Effector memory CD4-positive, alpha-beta T cell (primary cell): ENCODE results near the gene PEDS1.
A peak's percentile ranks its signal among the peaks of the same experiment; 100 is the strongest.
"Not testable (repeated sequence)": the region's sequence is repeated elsewhere in the genome, so short reads cannot be mapped to it uniquely, and the experiment has no call there.

Experiments used
- DNase-seq, 3 donors: peaks; one replicate each; pipeline ENCODE4 v3.0.0-alpha.2; 2020
- H3K27ac ChIP-seq: 2 replicates; pipeline ENCODE4 v1.7.0; 2013; ENCODE audit warnings: mild to moderate bottlenecking, low read length, moderate library complexity; ENCODE audit not compliant: insufficient read depth, poor library complexity, severe bottlenecking
- H3K27me3 ChIP-seq: replicated peaks from 2 replicates; pipeline ENCODE4 v1.7.0; 2013; ENCODE audit warnings: mild to moderate bottlenecking, low read length; ENCODE audit not compliant: insufficient read depth, control insufficient read depth, poor library complexity, severe bottlenecking
- H3K36me3 ChIP-seq: 2 replicates; pipeline ENCODE4 v1.7.0; 2013; ENCODE audit warnings: mild to moderate bottlenecking, low read length, moderate library complexity; ENCODE audit not compliant: control insufficient read depth, insufficient read depth
- H3K4me1 ChIP-seq: 2 replicates; pipeline ENCODE4 v1.7.0; 2013; ENCODE audit warnings: low read length, mild to moderate bottlenecking; ENCODE audit not compliant: control insufficient read depth, insufficient read depth, poor library complexity, severe bottlenecking
- H3K4me3 ChIP-seq: 2 replicates; pipeline ENCODE4 v1.7.0; 2013; ENCODE audit warnings: low read length, low read depth, mild to moderate bottlenecking; ENCODE audit not compliant: insufficient read depth, poor library complexity, severe bottlenecking
- H3K9me3 ChIP-seq: 2 replicates; pipeline ENCODE4 v1.7.0; 2013; ENCODE audit warnings: mild to moderate bottlenecking, low read length, moderate library complexity; ENCODE audit not compliant: control insufficient read depth

The PEDS1 gene

DNA sequence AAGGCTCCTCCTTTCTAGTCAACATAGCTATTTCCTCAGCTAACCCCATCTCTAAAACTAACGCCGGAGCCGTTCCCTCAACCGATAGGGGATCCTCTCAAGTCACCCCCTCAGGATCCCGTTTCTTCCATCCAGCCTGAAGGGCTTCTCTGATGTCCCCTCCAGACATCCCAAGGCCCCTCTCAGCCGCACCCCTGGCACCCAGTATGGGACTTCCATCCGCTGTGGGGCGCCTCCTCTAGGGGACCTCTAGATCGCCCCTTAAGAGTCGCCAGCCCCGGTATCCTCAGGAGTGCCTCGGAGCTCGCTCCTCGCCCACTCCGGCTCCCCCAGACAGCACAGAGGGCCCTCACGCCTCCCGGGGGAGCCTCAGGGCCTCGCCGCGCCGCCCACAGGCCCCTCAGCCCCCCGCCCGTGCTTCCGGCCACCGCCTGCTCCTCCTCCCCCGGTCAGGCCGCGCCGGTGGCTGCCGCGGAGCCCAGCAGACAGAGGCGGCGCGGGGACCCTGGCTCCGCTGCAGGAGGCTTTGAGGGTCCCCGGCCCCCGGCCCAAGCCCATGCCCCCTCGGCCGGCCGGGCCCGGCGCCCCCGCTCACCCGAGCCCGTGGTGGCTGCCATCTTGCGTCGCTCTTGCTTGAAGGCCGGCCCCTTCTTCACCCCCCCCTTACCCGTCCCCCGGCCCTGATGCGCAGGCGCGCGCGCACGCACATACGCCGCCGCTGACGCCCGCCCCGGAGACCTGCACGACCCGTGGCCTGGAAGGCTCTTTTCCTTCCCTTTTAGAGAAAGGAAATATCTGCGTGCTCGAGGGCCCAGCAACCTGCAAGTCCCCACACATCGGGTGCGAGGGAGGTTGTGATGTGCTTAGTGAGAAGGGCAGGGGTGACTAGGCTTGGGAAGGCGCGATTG is 40.8 kb downstream of the PEDS1 start, which contains the start of gene UBE2V1:
TSS of gene UBE2V1 (minus strand) at position 639 of the 908 bp plus-strand sequence. CDS start at position 617, 22 bp downstream.
- Histone ChIP-seq H3K27me3 (no peaks in the 10 kb centered on the region), H3K27ac (peak within 1 kb of the TSS; percentile 92), H3K4me1 (peaks cover 54% of the 10 kb centered on the region), H3K9me3 (no peaks in the 10 kb centered on the region), H3K4me3 (peak within 1 kb of the TSS; percentile 86), H3K36me3 (no peaks in the 10 kb centered on the region)
- peak; percentile 78 to 81 (median 80) for DNase-seq

- peak overlapping the region; percentile 86 for H3K4me3 ChIP-seq
- H3K4me1 ChIP-seq: peaks cover 57% of the 10 kb centered on the region
- H3K27me3 ChIP-seq: no peaks in the 10 kb centered on the region
- no peaks in the 10 kb centered on the region for H3K36me3 ChIP-seq
- H3K27ac ChIP-seq: peak overlapping the region; percentile 92
- no peak for DNase-seq
- H3K9me3 ChIP-seq: no peaks in the 10 kb centered on the region
These were observed 41.6 kb downstream of the PEDS1 start for GRCh38 chr20:50111829-50112495.

DNA sequence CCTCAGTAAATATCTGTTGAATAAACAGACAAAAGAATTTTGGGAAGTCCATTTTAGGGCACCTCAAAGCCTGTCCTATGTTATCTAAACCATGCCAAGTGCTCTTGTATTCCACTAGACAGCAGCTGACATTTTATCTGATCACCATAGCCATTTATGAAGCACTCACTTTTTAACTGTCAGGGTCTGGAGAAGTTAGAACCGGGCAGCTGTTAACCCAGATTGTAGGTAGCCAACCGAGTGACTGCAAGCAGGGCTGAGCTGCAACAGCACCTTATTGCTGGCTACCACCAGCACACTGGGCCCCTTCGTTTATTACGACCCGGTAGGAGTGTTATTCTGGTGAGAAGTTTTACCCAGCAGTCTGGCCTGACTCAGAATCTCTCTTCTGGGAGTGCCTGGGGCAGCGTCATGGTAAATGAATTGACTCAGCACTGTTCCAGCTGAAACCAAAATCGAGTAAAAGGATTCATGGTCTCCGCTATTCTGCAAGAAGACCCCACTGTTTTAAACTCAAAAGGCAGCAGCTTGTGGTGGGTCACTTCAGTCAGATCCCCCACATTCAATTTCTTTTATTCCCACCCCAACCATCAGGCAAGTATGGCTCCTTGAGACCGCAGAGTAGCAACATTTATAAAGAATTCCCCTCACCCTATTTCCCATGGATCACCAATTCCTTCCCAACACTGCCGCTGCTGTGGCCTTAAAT is 42.2 kb downstream of the PEDS1 start:
- no peak for DNase-seq
- peak overlapping the region; percentile 86 for H3K4me3 ChIP-seq
- peaks cover 57% of the 10 kb centered on the region for H3K4me1 ChIP-seq

DNA sequence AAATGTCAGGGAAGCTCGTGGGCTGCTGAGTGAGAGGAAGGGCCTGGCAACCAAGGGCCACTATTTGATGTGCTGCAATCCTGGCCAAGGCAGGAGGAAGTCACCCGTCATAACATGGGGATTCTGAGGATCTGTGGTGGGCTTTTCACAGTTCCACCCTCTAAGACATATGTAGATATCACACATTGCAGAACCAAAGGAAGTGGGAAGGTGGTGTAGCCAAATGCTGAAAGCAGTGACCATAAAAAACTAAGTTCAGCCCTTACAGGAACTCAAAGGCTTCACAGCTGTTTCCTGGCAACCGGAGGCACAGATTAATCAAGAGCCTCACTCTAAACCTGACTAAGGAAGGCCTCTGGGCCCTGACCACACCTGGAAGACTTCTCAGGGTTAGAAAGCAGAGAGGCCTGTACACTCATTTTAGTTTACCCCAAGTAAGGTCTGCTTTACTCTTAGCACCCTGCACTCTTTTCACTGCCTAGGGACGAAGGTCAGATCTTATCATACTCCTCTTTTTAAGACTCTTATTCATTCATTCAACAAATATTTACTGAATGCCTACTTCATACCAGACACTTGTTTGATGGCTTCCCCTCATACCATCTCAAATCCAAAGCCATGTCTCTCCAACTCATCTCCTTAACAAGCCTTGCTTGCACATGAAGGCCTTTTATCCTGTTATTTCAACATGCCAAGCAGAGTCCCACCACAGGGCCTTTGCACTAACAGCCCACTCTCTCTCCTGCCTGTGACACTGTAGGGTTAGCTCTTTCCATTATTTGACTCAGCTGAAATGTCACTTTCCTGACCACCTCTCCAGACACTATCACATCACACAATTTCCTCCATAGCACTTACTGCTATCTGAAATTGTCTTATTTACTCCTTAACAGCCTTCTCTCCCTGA is 43.1 kb downstream of the PEDS1 start:
- Histone ChIP-seq H3K4me3 (no peak overlapping the region), H3K4me1 (peaks cover 55% of the 10 kb centered on the region)

More for the DNA sequence above, 42.2 kb downstream of the PEDS1 start:
- no peaks in the 10 kb centered on the region for H3K36me3 ChIP-seq
- H3K27me3 ChIP-seq: no peaks in the 10 kb centered on the region
- no peaks in the 10 kb centered on the region for H3K9me3 ChIP-seq
- peak overlapping the region; percentile 92 for H3K27ac ChIP-seq

DNA sequence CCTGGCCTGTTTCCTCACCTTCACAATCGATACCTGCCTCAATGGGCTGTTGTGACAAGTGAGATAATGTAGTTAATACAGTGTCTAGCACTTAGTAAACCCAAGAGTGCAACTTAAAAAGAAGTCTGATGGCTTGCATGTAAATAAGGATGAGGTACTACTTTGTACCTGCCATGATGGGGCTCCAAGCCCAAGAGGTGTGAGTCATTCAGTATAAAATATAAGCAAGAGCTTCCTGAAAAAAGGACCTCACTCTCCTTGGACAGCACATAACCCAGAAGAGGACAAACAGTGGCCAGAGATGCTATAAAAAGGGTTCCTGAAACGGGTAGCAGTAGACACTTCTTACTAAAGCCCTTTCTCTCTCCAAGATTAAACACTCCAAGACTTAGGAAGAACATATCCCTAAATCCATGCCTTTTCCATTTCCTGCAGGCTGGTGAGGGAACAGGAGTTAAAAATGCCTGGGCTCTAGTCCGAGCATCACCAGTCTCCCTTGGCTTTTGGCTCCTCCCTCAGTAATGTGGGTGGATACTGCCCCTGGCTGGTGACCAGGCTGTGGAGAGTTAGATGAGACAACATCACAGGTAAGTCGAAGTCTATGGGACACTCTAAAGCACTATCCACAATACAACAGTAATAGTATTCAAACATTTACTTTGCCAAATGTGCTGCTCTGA is 44.8 kb downstream of the PEDS1 start:
- Histone ChIP-seq H3K36me3 (no peaks in the 10 kb centered on the region), H3K9me3 (no peaks in the 10 kb centered on the region), H3K4me1 (peaks cover 42% of the 10 kb centered on the region), H3K27me3 (no peaks in the 10 kb centered on the region), H3K27ac (no peak overlapping the region), H3K4me3 (no peak overlapping the region)
- DNase-seq: no peak

More for the DNA sequence above, 43.1 kb downstream of the PEDS1 start:
- Histone ChIP-seq H3K27ac (peak overlapping the region; percentile 92), H3K27me3 (no peaks in the 10 kb centered on the region), H3K9me3 (no peaks in the 10 kb centered on the region), H3K36me3 (no peaks in the 10 kb centered on the region)
- peak in 2 of 3 donors; percentile 11 for DNase-seq

GRCh38 chr20:50107796-50108331 is 45.7 kb downstream of the PEDS1 start:
- Histone ChIP-seq H3K4me1 (peaks cover 38% of the 10 kb centered on the region), H3K27ac (no peak overlapping the region), H3K9me3 (no peaks in the 10 kb centered on the region), H3K4me3 (no peak overlapping the region), H3K36me3 (no peaks in the 10 kb centered on the region), H3K27me3 (no peaks in the 10 kb centered on the region)
- no peak for DNase-seq

DNA sequence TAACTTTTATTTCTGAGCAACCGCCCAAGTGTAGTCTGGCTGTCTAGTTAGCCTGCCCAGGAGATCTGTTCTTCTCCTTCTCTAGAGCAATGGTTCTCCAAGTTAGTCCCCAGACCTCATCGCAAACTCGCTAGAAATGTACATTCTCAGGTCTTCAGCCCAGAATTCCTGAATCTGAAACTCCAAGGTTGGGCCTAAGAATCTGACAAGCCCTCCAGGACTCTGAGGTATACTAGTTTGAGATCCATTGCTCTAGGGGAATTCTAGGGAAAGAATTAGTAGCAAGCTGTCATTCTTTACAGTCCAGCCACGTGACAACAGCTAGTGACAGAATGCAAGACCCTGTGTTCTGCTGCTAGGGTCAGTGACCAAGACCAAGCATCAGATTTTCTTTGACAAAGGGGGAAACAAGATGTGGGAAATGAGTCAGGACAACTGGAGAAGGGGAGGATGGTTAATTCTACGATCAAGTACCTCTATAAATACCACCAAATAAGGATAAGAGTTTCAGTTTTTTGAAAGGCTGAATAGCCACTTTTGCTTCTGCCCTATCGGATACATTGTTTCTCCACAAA is 46.4 kb downstream of the PEDS1 start:
- Histone ChIP-seq H3K9me3 (no peaks in the 10 kb centered on the region), H3K36me3 (no peaks in the 10 kb centered on the region), H3K4me1 (peaks cover 35% of the 10 kb centered on the region), H3K4me3 (no peak overlapping the region), H3K27me3 (no peaks in the 10 kb centered on the region), H3K27ac (no peak overlapping the region)
- no peak for DNase-seq

DNA sequence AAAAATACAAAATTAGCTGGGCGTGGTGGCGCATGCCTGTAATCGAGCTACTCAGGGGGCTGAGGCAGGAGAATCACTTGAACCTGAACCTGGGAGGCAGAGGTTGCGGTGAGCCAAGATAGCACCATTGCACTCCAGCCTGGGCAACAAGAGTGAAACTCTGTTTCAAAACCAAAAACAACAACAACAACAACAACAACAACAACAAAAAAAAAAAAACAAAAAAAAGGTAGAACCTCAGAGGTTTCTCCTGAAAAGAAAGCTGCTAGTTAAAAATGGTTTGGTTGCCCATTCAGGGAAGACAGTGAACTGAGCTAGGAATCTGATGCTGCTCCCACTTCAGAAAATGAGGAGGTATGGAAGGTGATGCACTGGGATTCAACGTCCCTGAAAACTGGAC is 46.9 kb downstream of the PEDS1 start:
- H3K4me3 ChIP-seq, H3K36me3 ChIP-seq, H3K9me3 ChIP-seq, DNase-seq, H3K27me3 ChIP-seq, H3K27ac ChIP-seq: not testable (repeated sequence)
- peaks cover 30% of the 10 kb centered on the region for H3K4me1 ChIP-seq
